ENCODE results near the gene GLRX. TPM values are rescaled to one million over a fixed set of nuclear protein-coding genes. Genes with fewer than 3 reads are reported as not detected.
A peak's percentile ranks its signal among the peaks of the same experiment; 100 is the strongest.

Gene GLRX
- total and polyA plus RNA-seq, 2 of the 13 experiments (the other 11 are each of a cell fraction or from before 2014, with no cell fraction given) = 63.8 to 499 TPM

GRCh38 chr5:95861221-95861863, 38.8 kb upstream of the GLRX start (continued):
- TF ChIP-seq ZNF609 (CRISPR knock-in tag; IDR thresholded peaks at IDR 0.05; ENCODE audit: borderline replicate concordance) = peak; percentile 69; the same call in 1 of the 2 replicates
- no peak for TF ChIP-seq ISX (CRISPR knock-in tag; conservative IDR thresholded peaks at IDR 0.05)
- TF ChIP-seq POGZ (CRISPR knock-in tag; IDR thresholded peaks at IDR 0.05) = peak; percentile 65
- TF ChIP-seq KMT2B (CRISPR knock-in tag; IDR thresholded peaks at IDR 0.05) = no peak
- no peak for TF ChIP-seq ZNF101 (CRISPR knock-in tag; IDR thresholded peaks at IDR 0.05; ENCODE audit: borderline replicate concordance, low read depth)
- TF ChIP-seq ZNF20 (CRISPR knock-in tag; IDR thresholded peaks at IDR 0.05) = no peak
- no peak for TF ChIP-seq ZNF616 (CRISPR knock-in tag; IDR thresholded peaks at IDR 0.05; ENCODE audit: low read depth)
- TF ChIP-seq, protein P1, sequence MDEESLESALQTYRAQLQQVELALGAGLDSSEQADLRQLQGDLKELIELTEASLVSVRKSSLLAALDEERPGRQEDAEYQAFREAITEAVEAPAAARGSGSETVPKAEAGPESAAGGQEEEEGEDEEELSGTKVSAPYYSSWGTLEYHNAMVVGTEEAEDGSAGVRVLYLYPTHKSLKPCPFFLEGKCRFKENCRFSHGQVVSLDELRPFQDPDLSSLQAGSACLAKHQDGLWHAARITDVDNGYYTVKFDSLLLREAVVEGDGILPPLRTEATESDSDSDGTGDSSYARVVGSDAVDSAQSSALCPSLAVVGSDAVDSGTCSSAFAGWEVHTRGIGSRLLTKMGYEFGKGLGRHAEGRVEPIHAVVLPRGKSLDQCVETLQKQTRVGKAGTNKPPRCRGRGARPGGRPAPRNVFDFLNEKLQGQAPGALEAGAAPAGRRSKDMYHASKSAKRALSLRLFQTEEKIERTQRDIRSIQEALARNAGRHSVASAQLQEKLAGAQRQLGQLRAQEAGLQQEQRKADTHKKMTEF (CRISPR knock-in tag; IDR thresholded peaks at IDR 0.05) = peak; percentile 80
- 0 out of 2 replicates have a peak, but pooled peaks have one; percentile 27 for TF ChIP-seq TP53 (CRISPR knock-in tag; conservative IDR thresholded peaks at IDR 0.05)
- no peak for TF ChIP-seq U2AF1 (optimal IDR thresholded peaks at IDR 0.05; ENCODE audit: low read depth, low read length)
- TF ChIP-seq NR2F6 (IDR thresholded peaks at IDR 0.05) = no peak
- 0 out of 2 replicates have a peak, but pooled peaks have one; percentile 54 for TF ChIP-seq NR2F6 (CRISPR knock-in tag; IDR thresholded peaks at IDR 0.05)
- TF ChIP-seq, protein P2, sequence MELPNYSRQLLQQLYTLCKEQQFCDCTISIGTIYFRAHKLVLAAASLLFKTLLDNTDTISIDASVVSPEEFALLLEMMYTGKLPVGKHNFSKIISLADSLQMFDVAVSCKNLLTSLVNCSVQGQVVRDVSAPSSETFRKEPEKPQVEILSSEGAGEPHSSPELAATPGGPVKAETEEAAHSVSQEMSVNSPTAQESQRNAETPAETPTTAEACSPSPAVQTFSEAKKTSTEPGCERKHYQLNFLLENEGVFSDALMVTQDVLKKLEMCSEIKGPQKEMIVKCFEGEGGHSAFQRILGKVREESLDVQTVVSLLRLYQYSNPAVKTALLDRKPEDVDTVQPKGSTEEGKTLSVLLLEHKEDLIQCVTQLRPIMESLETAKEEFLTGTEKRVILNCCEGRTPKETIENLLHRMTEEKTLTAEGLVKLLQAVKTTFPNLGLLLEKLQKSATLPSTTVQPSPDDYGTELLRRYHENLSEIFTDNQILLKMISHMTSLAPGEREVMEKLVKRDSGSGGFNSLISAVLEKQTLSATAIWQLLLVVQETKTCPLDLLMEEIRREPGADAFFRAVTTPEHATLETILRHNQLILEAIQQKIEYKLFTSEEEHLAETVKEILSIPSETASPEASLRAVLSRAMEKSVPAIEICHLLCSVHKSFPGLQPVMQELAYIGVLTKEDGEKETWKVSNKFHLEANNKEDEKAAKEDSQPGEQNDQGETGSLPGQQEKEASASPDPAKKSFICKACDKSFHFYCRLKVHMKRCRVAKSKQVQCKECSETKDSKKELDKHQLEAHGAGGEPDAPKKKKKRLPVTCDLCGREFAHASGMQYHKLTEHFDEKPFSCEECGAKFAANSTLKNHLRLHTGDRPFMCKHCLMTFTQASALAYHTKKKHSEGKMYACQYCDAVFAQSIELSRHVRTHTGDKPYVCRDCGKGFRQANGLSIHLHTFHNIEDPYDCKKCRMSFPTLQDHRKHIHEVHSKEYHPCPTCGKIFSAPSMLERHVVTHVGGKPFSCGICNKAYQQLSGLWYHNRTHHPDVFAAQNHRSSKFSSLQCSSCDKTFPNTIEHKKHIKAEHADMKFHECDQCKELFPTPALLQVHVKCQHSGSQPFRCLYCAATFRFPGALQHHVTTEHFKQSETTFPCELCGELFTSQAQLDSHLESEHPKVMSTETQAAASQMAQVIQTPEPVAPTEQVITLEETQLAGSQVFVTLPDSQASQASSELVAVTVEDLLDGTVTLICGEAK (IDR thresholded peaks at IDR 0.05) = no peak
- TF ChIP-seq, protein P2 (CRISPR knock-in tag; IDR thresholded peaks at IDR 0.05) = no peak

Data from HepG2 (cell line).